ENCODE data around the gene DAB2IP.
"Not testable (repeated sequence)": the region's sequence is repeated elsewhere in the genome, so short reads cannot be mapped to it uniquely, and the experiment has no call there.

DAB2IP gene

DNA sequence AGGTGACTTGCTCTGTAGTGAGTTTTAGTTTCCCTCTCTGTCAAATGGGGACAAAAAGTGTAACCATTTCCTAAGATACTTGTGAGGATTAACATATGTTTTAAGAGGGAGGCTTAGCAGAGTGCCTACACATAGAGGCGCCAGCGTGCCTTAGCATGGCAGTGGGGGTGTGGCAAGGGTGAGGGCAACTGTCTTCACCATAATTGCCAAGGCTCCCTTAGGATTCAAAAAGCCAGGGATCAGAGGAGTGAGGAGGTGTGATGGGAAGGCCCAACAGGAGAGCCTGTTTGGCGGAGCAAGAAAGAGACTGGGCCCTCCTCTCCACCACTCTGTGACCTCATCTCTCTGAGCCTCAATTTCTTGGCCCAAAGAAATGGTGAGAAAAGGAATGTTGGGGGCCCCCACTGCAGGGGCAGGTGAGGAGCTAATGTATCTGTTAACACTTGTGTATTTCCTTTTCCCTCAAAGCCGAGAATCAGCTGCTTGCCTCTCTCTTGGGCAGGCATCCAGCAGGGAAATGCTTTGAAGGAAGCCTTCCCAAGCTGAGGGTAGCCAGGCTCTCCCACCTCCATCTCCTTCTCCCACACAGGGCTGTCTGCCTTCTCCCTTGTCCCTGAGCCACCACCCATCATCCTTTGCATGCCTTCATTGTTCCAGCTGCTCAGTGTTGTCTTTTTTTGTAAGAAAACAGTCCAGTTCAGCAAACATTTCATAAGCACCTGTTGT is 76.0 kb downstream of the DAB2IP start:
- DNase-seq (ENCODE audit: low read depth): no peak

DNA sequence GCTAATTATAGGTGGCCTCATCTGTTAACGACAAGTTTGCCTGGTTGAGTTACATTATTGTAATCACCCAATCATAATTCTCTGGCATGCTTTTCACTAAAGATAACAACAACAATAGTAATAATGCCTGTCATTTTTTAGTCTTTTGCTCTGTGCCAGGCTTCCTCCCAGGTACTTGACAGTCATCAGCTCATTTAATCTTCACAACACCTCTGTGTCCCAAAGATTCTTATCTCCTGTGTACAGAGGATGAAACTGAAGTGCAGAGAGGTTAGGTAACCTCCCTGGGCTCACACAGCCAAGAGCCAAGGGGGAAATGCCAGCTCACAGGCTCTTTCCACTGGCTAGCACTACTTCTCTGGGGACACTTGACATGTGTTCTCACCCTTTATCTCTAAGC is 77.5 kb downstream of the DAB2IP start:
- no peak for DNase-seq (ENCODE audit: low read depth)

DNA sequence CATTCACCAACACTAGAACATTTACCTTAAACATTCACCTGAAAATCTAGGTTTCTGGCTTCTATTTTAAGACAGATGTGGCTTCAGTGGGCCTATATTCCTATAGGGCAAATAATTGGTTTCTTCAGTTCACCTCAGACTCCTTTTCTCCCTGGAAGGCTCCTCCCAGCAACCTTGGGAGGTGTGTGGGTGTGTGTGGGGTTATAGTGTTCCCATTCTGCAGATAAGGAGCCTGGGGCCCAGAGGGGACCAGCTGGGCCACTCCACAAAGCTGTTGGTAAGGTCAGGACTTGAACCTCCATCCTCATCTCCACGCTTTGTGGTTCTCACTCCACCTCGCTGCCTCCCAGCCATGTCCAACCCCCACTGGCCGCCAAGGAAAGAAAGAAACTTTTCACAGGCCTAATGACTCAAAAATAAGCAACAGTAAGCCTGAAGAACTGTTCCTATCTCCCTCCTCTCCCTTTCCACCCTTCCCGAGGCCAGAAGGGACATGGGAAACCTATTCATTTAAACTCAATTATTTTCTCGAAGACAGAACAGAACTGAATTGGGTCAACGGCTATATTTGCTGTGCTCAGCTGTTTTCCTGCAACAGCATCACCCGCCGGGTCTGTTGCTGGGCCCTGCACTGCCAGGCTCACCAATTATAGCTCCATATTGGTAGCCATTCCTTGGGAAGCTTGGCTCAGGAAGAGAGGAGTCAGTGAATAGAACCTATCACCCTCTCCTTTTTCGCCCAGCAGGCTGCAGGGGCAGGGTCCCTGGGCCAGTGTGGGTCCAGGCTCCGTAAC is 78.5 kb downstream of the DAB2IP start:
- no peak for DNase-seq (ENCODE audit: low read depth)

DNA sequence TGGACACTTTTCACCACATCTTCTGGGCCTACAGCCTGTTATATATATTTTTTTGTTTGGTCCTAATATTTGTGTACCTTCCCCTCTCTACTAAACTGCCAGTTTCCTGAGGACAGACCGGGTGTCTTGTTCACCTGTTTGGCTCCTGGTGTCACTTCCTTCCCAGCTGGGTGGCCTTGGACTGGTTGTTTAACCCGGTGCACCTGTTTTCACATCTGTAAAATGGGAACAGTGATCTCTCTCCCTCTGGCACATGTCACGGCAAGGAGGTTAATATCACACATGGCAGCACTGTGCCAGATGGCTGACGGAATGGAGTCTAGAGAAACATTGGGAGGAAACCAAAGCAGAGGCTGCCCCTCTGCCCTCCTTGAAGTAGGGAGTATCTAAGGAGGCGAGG is 79.7 kb downstream of the DAB2IP start:
- no peak for DNase-seq (ENCODE audit: low read depth)

DNA sequence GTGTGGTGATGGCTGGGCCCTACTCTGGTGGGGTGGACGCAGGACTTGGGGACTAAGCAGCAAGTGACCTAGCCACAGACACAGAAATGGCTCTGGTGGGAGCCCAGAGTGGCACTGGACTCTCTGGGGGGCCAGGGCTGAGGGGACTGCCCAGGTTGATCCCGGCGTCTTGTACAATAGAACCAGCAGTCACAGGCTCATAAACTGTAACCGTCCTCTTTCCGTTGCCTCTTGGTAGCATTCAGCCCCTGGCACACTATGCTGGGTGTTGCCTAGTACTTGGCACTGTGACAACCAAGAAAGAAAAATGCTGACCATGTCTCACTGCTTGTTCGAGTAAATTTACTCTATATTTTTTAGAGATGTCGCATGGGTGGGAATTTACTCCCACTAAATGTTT is 80.5 kb downstream of the DAB2IP start:
- DNase-seq (ENCODE audit: low read depth): no peak

DNA sequence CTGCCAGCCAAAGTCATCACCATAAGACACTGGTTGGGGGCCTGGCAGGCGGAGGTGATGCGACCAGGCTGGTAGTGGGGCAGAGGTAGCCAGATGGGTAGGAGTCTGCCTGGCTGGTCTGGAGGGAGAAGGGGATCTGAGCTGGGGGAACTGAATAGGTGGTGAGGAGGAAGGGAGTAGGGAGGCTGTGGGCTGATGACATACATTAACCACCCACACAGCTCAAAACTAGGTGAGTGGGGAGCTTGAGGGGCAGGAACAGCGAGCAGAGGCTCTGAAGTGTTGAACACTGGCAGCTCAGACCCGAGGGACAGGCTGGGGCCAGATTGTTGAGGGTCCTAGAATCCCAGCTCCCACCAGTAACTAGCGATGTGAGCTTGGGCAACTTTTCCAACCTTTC is 81.0 kb downstream of the DAB2IP start:
- DNase-seq (ENCODE audit: low read depth): no peak

GRCh38 chr9:121732886-121733285 is 81.5 kb downstream of the DAB2IP start:
- no peak for DNase-seq (ENCODE audit: low read depth)

GRCh38 chr9:121734465-121734864 is 83.0 kb downstream of the DAB2IP start:
- no peak for DNase-seq (ENCODE audit: low read depth)

DNA sequence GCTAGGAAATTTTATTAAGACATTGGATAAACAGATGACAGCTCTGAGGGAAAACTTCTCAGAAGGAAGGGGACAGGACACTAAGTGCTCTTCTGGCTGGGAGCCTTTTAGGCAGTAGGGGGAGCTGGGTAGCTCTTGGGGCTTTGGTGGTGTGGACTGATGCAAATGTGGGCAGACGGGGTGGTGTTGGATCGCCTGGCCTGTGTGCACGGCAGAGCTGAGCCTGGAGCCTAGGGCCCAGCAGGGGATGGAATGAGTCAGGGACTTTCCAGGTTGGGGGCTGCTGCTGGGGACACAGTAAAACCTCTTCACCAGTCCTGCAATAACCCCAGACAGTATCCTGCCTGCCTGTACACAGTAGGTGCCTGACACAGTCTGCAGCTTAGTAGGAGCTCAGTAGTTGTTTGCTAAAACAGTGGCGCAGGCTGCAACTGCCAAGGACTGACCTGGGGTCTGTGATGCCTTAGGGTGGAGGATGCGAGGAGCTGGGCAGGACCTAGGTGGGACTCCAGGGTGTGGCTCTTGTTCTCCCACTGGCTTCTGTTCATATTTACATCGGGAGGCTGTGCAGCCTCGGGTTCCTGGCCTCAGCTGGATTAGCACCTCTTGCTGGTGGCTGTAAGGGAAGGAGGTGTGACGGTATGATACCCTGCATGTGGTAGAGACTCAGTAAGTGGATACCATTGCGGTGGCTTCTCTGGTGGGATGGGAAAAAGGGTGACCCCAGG is 83.8 kb downstream of the DAB2IP start:
- no peak for DNase-seq (ENCODE audit: low read depth)

DNA sequence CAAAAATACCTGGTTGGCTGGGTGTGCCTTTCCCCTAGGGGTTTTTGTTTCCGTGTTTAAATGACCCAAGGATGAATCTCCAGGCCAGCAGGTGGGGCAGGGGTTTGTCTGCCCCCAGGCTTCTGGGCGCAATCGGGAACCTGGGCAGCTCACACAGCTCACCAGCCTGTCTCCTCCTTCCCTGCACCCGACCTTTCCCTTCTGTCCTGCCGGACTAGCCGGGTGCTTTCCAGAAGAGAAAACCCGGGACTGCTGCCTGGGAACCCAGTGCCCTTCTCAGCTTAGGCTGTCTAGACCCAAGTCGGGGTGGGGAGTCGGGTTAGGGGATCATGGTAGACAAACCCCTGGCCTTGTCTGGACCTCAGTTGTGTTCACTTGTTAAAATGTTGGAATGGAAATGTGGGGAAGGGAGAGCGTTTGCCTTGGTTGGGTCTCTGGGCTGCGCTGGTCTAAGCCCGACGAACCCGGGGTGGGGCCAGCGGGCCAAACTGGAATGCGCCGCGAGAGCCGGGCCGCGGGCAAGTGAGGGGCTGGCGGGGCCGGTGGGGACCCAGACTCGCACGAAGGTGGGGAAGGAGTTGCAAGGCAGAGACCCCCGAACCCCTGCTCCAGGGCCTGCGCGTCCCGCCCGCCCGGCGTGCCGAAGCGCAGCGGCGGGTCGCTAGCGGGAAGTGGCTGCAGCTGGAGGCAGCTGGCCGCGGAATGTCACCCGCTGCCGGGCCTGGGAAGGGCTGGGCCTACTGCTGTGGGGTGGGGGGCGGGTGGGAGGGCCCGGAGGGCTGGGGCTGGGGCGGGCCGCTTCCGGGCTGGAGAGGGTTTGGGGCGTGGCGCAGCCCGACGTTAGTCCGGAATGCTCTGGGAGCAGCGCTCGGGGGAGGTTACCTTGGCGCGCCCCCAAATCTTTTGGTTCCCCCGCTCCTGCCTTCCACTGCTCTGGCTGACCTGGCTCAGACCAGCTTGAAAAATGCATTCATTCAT is 84.6 kb downstream of the DAB2IP start:
- DNase-seq (ENCODE audit: low read depth): no peak

- DNase-seq (ENCODE audit: low read depth): no peak
These were observed 85.6 kb downstream of the DAB2IP start for GRCh38 chr9:121736934-121737462.

- DNase-seq (ENCODE audit: low read depth): no peak
These were observed 86.1 kb downstream of the DAB2IP start for GRCh38 chr9:121737481-121737931.

DNA sequence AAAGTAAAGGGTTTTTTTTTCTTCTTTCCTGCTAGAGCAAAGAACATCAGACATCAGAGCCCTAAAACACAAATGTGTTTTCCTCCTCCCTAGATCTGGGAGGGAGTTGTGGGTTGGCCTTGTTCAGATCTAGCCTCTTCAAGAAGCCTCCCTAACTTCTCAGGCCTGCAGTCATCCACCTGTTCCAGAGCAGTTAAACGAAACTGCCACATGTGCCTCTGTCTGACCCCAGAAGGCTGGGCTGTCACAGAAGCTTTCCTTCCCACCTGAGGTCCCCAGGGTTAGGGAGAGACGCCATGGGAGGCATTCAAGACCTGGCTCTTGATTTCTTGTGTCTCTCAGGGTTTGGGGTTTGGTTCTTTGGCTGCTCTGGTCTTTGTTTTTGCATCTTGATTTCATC is 87.0 kb downstream of the DAB2IP start:
- no peak for DNase-seq (ENCODE audit: low read depth)

GRCh38 chr9:121738968-121739367 is 87.5 kb downstream of the DAB2IP start:
- DNase-seq (ENCODE audit: low read depth): no peak

GRCh38 chr9:121739971-121740370 is 88.5 kb downstream of the DAB2IP start:
- DNase-seq (ENCODE audit: low read depth): no peak

GRCh38 chr9:121741228-121741918 is 89.9 kb downstream of the DAB2IP start:
- no peak for DNase-seq (ENCODE audit: low read depth)

DNA sequence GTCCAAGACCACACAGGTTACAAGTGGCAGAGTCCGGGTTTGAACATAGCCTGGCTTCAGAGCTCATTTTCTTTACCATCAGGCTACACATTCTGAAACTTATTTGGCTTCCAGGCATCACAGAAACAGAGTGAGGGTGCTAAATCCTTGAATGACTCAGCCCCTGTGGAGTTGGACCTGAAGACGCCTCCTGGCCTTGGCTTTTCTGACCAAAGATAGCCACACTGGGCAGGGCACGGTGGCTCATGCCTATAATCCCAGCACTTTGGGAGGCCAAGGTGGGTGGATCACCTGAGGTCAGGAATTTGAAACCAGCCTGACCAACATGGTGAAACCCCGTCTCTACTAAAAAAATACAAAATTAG is 90.5 kb downstream of the DAB2IP start:
- not testable (repeated sequence) for DNase-seq (ENCODE audit: low read depth)

GRCh38 chr9:121742923-121743322 is 91.5 kb downstream of the DAB2IP start:
- no peak for DNase-seq (ENCODE audit: low read depth)

GRCh38 chr9:121743441-121744001 is 92.1 kb downstream of the DAB2IP start:
- no peak for DNase-seq (ENCODE audit: low read depth)

DNA sequence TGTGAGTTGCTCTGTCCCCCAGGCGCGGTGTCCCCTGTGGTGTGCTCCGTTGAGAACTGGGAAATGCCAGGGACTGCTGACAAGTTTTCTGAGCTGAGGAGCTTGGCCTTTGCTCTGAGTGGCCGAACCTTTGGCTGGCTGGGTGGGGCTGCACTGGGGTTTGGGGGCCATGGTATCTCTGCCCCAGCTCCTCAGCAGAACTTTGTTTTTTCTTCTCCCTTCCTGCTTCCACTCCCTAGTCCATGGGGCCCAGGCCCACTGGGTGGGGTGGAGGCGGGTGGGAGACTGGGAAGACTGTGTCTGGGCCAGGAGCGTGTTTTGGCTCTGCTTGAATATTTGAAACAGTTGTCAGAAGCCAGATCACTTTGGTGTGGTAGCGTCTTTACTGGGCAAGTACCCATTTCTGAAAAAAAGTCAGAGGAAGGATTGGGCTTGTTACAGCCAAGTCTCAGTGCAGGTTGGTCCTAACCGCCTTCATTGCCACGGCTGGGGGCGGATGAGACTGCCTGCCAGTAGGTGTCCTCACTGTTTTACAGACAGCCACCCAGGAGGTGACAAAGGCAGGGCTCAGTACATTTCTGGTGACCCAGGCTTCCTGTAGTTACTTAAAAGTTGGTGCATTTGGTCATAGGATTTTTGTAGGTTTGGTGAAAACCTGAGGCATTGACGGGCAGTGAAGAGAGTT is 92.7 kb downstream of the DAB2IP start:
- DNase-seq (ENCODE audit: low read depth): no peak

Data from stimulated activated CD8-positive, alpha-beta memory T cell treated with anti-CD3 and anti-CD28 coated beads, Interleukin-12 subunit alpha, Interleukin-12 subunit beta, amount 100 ng/mL, for 1 hour (primary cell).